GM18502 (cell line): ENCODE measurements around the gene CPLANE2.
"Not testable (repeated sequence)": the region's sequence is repeated elsewhere in the genome, so short reads cannot be mapped to it uniquely, and the experiment has no call there.

Experiments
- ATAC-seq: cut with Tn5 transposase; IDR thresholded peaks from one replicate; pipeline ENCODE4 v1.9.1; 2021; ENCODE audit warnings: mild to moderate bottlenecking; ENCODE audit not compliant: unreplicated experiment, poor library complexity

Gene CPLANE2

GRCh38 chr1:16249596-16250241 is 12.7 kb upstream of the CPLANE2 start:
- no peak for ATAC-seq

GRCh38 chr1:16248603-16249516 is 11.9 kb upstream of the CPLANE2 start:
- ATAC-seq = peak; percentile 54

GRCh38 chr1:16248007-16248436 is 11.0 kb upstream of the CPLANE2 start:
- no peak for ATAC-seq

- no peak for ATAC-seq
Measured at GRCh38 chr1:16247441-16247840, 10.5 kb upstream of the CPLANE2 start.

GRCh38 chr1:16246961-16247360 is 10.0 kb upstream of the CPLANE2 start:
- ATAC-seq = no peak

GRCh38 chr1:16246239-16246638 is 9.3 kb upstream of the CPLANE2 start:
- not testable (repeated sequence) for ATAC-seq

- ATAC-seq = no peak
Measured at GRCh38 chr1:16245476-16246196, 8.7 kb upstream of the CPLANE2 start.

- no peak for ATAC-seq
Measured at GRCh38 chr1:16244650-16245285, 7.8 kb upstream of the CPLANE2 start.

GRCh38 chr1:16243936-16244649 is 7.1 kb upstream of the CPLANE2 start:
- no peak for ATAC-seq

- ATAC-seq = no peak
Measured at GRCh38 chr1:16243215-16243610, 6.2 kb upstream of the CPLANE2 start.

- ATAC-seq = no peak
Measured at GRCh38 chr1:16242556-16243214, 5.7 kb upstream of the CPLANE2 start.

GRCh38 chr1:16241221-16241708 is 4.3 kb upstream of the CPLANE2 start:
- no peak for ATAC-seq

GRCh38 chr1:16239972-16240491 is 3.0 kb upstream of the CPLANE2 start:
- ATAC-seq = no peak

- no peak for ATAC-seq
Measured at GRCh38 chr1:16237343-16237830, 404 bp upstream of the CPLANE2 start.

GRCh38 chr1:16235944-16236510 is 956 bp downstream of the CPLANE2 start:
- peak; percentile 57 for ATAC-seq

GRCh38 chr1:16235347-16235746 is 1.6 kb downstream of the CPLANE2 start:
- ATAC-seq = no peak

- no peak for ATAC-seq
Measured at GRCh38 chr1:16233431-16233830, 3.6 kb downstream of the CPLANE2 start.

- no peak for ATAC-seq
Measured at GRCh38 chr1:16232316-16232710, 4.7 kb downstream of the CPLANE2 start.
